Upper lobe of left lung (tissue), 4 donors: ENCODE results near the gene PLCD4.

ENCODE experiments used
- POLR2A ChIP-seq, 4 donors: fragments of 450-650 bp; IDR thresholded peaks; one replicate each; pipeline ENCODE4 v1.5.1; 2016 to 2017; ENCODE audit warnings: antibody characterized with exemption in 4 of 4, mild to moderate bottlenecking in 2 of 4
- POLR2AphosphoS5 ChIP-seq, 2 donors: sonication (generic); formaldehyde crosslinking; IDR thresholded peaks; one replicate each; pipeline ENCODE4 v1.5.1; 2017; ENCODE audit warnings: antibody characterized with exemption in 2 of 2
- TF ChIP-seq, protein P1 (sequence below), 6 experiments: fragments of 450-650 bp in 4 of 6; fragments of 200-600 bp in 2 of 6; sonication (generic) in 2 of 6; IDR thresholded peaks; one replicate each; pipeline ENCODE4 v1.5.1; 2016 to 2019; ENCODE audit warnings: antibody characterized with exemption in 6 of 6

DNA sequence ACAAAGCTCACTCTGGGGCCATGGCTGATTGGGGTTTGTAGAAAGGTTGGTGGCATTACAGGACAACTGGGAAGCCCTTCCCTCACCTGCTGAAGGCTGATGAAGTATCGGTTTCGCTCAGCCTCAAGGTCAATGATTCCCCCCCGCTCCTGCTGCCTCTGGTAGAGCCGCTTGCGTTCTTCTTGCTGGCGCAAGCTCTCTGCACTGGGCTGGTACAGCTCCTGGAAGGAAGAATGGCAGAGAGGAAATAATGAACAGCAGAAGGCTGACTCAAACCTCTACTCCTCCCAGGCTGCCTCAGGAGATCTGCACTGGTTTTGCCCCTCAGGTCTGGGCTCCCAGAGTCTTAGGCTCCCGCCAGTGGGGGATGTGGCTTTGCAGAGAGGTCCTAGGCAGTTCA is 57.0 kb downstream of the PLCD4 start:
- TF ChIP-seq, protein P1, sequence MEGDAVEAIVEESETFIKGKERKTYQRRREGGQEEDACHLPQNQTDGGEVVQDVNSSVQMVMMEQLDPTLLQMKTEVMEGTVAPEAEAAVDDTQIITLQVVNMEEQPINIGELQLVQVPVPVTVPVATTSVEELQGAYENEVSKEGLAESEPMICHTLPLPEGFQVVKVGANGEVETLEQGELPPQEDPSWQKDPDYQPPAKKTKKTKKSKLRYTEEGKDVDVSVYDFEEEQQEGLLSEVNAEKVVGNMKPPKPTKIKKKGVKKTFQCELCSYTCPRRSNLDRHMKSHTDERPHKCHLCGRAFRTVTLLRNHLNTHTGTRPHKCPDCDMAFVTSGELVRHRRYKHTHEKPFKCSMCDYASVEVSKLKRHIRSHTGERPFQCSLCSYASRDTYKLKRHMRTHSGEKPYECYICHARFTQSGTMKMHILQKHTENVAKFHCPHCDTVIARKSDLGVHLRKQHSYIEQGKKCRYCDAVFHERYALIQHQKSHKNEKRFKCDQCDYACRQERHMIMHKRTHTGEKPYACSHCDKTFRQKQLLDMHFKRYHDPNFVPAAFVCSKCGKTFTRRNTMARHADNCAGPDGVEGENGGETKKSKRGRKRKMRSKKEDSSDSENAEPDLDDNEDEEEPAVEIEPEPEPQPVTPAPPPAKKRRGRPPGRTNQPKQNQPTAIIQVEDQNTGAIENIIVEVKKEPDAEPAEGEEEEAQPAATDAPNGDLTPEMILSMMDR (IDR thresholded peaks at IDR 0.05): no peak
- TF ChIP-seq POLR2AphosphoS5 (IDR thresholded peaks at IDR 0.05) (no peak), POLR2A (IDR thresholded peaks at IDR 0.05) (no peak)
